BE2C (cell line): ENCODE results near the gene C11orf21.
A peak's percentile ranks its signal among the peaks of the same experiment; 100 is the strongest.

Experiments
- DNase-seq: peaks from one replicate; pipeline ENCODE4 v3.0.0-alpha.2; 2020
- H3K27me3 ChIP-seq: fragments of 250-450 bp; sonication (Bioruptor Pico); 2 replicates; pipeline ENCODE4 v1.5.1; 2020; ENCODE audit warnings: mild to moderate bottlenecking
- H3K36me3 ChIP-seq: fragments of 250-450 bp; sonication (Bioruptor Pico); 2 replicates; pipeline ENCODE4 v1.5.1; 2020; ENCODE audit warnings: mild to moderate bottlenecking
- H3K4me1 ChIP-seq: fragments of 250-450 bp; sonication (Bioruptor Pico); 2 replicates; pipeline ENCODE4 v1.5.1; 2020
- H3K4me3 ChIP-seq: 2 replicates; pipeline ENCODE4 v1.5.1; 2011; ENCODE audit warnings: low read depth, low read length
- H3K9me3 ChIP-seq: fragments of 250-450 bp; sonication (Bioruptor Pico); 2 replicates; pipeline ENCODE4 v1.5.1; 2020
- CTCF ChIP-seq: IDR thresholded peaks from 2 replicates; pipeline ENCODE4 v1.5.1; 2012; ENCODE audit warnings: mild to moderate bottlenecking, low read depth, low read length

The C11orf21 gene

GRCh38 chr11:2306877-2307500, 5.3 kb upstream of the C11orf21 start:
- H3K36me3 ChIP-seq: no peaks in the 10 kb centered on the region
- H3K4me1 ChIP-seq: peaks cover 4% of the 10 kb centered on the region; the same call in 1 of the 2 replicates
- H3K9me3 ChIP-seq: no peaks in the 10 kb centered on the region
- TF ChIP-seq CTCF: no peak
- no peak for DNase-seq
- no peak overlapping the region for H3K4me3 ChIP-seq
- no peaks in the 10 kb centered on the region for H3K27me3 ChIP-seq

GRCh38 chr11:2306452-2306823, 4.7 kb upstream of the C11orf21 start:
- Histone ChIP-seq H3K36me3 (no peaks in the 10 kb centered on the region), H3K9me3 (no peaks in the 10 kb centered on the region), H3K27me3 (no peaks in the 10 kb centered on the region), H3K4me1 (peaks cover 4% of the 10 kb centered on the region; the same call in 1 of the 2 replicates), H3K4me3 (no peak overlapping the region)
- TF ChIP-seq CTCF: no peak
- no peak for DNase-seq

- TF ChIP-seq CTCF: no peak
- Histone ChIP-seq H3K4me3 (no peak overlapping the region), H3K36me3 (no peaks in the 10 kb centered on the region), H3K4me1 (peaks cover 4% of the 10 kb centered on the region; the same call in 1 of the 2 replicates), H3K9me3 (no peaks in the 10 kb centered on the region), H3K27me3 (no peaks in the 10 kb centered on the region)
- DNase-seq: no peak
These were observed 4.2 kb upstream of the C11orf21 start for GRCh38 chr11:2305788-2306451.

- peaks cover 4% of the 10 kb centered on the region; the same call in 1 of the 2 replicates for H3K4me1 ChIP-seq
- H3K27me3 ChIP-seq: no peaks in the 10 kb centered on the region
- H3K4me3 ChIP-seq: no peak overlapping the region
- H3K9me3 ChIP-seq: no peaks in the 10 kb centered on the region
- no peaks in the 10 kb centered on the region for H3K36me3 ChIP-seq
- peak; percentile 66 for TF ChIP-seq CTCF
- peak; percentile 83 for DNase-seq
These were observed 3.5 kb upstream of the C11orf21 start for GRCh38 chr11:2305140-2305778.

- H3K4me1 ChIP-seq: peaks cover 4% of the 10 kb centered on the region; the same call in 1 of the 2 replicates
- H3K4me3 ChIP-seq: no peak overlapping the region
- no peaks in the 10 kb centered on the region for H3K27me3 ChIP-seq
- peak; percentile 36 for DNase-seq
- H3K36me3 ChIP-seq: no peaks in the 10 kb centered on the region
- no peak for TF ChIP-seq CTCF
- H3K9me3 ChIP-seq: no peaks in the 10 kb centered on the region
These were observed 2.9 kb upstream of the C11orf21 start for GRCh38 chr11:2304506-2305139.
